Measurements from ENCODE around the gene ZFP36.

The ZFP36 gene

DNA sequence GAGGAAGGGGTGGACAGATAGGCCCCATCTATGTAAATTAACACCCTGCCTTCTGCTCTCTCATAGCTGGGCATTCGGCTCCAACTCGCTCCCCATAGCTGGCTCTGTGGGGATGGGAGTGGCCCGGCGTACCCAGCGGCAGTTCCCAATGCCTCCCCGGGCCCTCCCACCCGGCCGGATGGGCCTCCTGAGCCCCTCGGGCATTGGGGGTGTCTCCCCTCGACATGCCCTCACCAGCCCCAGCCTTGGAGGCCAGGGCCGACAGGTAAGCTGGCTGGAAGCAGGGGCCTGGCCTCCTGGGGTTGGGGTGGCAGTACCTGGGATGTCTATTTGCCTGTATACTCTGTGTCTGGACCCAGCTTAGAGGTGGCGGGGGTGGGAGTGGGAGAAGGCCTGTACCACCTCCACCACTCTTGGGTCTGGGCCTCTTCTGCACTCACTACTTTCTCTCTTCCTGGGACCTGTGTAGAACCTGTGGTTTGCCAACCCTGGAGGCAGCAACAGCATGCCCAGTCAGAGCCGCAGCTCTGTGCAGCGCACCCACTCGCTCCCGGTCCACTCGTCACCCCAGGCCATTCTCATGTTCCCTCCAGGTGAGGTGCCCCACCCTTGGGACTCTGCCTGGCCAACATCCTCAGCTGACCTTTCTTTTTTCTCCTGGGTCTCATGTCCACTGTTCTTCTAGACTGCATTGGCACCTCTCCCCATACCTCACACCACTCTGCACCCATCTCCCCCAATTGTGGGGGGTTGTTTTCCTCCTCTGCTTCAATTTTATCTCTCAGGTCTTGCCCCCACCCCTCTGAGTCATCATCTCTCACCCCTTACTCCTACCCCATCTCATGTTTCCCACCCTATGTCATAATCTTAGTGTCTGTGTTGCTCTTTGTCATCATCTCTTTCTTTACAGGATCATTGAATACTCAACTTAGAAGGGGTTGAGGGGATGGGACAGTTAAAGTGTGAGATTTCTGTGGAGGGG lies 25.8 kb upstream of the ZFP36 start:
- no peak overlapping the region for H3K27ac ChIP-seq
- TF ChIP-seq CTCF (conservative IDR thresholded peaks at IDR 0.05) = no peak

DNA sequence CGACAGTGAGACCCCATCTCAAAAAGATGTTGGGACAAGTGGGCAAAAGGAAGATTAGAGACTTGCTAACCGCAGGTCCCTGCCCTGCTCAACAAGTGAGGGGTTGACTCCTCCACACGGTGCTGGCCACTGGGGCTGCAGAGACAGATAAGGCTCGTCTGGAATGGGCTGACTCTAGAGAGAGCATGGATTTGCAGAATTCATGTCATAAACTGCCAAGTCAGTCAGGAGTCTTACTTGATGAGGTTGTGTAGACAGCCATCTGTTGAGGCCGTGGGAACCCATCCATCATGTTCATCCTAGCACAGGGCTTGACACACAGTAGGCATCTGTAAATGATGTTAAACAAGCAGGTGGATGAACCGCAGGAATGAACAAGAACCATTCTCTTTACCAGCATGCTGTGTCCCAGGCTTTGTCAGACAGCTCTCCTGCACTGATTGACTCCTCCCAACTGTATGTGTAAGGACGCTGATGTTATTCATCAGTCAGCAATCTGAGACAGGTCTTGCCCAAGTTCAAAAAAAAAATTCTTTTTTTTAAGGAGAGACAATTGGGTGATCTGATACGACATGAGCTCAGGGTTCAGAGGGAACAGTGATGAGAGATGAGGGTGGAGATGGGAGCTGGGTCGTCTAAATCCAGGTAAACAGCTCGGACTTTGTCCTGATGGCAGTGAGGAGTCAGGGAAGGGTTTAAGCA lies 24.6 kb upstream of the ZFP36 start:
- no peak for TF ChIP-seq CTCF (conservative IDR thresholded peaks at IDR 0.05)
- H3K27ac ChIP-seq = no peak overlapping the region

GRCh38 chr19:39382991-39383828 lies 23.4 kb upstream of the ZFP36 start:
- TF ChIP-seq CTCF (conservative IDR thresholded peaks at IDR 0.05) = no peak

DNA sequence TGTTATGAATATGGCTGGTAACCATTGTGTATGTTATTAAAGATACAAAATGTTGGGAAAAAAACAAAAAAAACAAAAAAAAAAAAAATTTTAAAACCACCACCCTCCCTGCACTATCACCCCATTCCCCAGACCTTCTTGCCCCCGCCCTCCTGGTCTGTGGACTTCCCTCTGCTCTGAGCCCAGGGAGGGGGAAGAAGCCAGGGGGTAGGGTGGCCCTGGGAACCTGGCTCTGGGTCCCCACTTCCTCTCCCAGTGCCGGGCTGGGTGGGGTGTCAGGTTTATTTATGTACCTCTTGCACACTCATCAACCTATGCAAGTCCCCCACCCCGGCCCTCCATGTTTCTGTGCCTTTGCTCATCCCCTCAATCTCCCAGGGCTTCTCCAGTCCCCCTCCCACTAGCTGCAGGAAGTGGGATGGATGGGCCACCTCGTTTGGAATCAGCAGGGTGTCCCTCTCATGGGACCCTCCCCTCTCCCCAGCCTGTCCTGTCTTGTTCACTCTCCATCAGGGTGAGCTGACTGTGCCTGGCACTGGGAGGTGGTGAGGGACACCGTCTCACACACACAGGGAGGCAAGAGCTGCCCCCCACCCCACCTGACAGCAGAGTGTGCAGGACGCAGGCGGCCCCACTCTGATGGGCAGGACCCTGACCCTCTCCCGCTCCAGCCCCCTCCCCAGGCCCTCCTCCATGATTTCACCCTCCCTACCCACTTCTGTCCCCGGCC lies 21.6 kb upstream of the ZFP36 start:
- TF ChIP-seq CTCF (conservative IDR thresholded peaks at IDR 0.05) = no peak
- no peak overlapping the region for H3K27ac ChIP-seq

More at GRCh38 chr19:39382991-39383828, 23.4 kb upstream of the ZFP36 start:
- H3K27ac ChIP-seq = no peak overlapping the region

DNA sequence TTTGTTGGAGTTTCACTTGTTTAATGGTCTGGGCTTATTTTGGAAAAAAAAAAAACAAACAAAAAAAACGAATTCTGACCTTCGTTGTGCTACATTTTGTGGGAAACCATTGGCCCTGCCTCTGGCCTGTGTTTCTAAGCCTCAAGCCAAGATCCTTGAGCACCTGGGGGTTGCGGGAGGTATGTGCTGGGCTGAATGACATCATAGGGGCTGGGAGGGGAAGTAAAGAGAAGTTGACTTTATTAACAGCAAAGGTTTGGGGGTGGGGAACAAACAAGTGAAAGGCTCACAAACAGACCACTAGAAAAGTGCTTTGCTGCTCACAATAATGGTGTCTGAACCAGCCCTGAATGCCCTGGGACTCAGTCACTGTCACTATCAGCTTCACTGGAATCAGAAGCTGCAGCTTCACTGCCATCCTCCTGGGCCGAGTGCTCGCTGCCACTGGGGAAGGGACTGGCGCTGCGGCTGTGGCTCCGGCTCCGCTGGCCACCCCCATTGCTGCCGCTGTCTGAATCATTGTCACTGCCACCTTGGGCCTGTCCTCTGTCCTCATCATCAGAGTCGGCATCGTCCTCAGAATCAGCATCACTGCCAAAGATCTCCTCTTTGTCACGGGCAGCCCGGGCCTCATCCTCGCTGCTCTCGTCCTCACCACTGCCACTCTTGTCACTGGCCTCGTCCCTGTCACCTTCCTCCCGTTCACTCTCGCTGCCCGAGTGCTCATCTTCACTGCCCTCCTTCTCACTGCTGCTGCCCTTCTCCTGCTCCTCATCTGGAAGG lies 20.8 kb upstream of the ZFP36 start:
- no peak overlapping the region for H3K27ac ChIP-seq
- TF ChIP-seq CTCF (conservative IDR thresholded peaks at IDR 0.05) = no peak

DNA sequence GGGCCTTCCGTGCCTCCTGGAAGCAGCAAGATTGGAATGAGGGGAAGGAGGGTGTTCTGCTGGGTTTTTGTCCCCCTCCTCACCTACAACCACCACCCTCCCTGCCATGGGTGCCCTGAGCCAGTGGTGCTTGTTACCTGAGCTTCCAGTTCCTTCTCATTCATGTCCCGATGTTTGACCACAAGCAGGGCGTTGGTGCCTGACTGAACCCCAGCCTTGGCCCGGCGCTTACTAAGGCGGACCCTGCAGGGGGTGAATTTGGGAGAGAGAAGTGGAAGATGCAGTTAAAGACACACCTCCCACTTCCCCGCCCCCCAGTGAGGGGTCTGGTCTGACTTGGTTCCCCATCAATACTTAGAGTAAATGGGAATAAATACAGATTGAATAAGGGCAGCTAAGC lies 20.1 kb upstream of the ZFP36 start:
- no peak for TF ChIP-seq CTCF (conservative IDR thresholded peaks at IDR 0.05)
- H3K27ac ChIP-seq = no peak overlapping the region

All from VCaP (cell line).